ENCODE measurements around the gene HGD. TPM values are rescaled to one million over a fixed set of nuclear protein-coding genes. Genes with fewer than 3 reads are reported as not detected.

The HGD gene
- total and polyA plus RNA-seq, 4 donors, result 1.8 to 2.6 (median 2.3) TPM

DNA sequence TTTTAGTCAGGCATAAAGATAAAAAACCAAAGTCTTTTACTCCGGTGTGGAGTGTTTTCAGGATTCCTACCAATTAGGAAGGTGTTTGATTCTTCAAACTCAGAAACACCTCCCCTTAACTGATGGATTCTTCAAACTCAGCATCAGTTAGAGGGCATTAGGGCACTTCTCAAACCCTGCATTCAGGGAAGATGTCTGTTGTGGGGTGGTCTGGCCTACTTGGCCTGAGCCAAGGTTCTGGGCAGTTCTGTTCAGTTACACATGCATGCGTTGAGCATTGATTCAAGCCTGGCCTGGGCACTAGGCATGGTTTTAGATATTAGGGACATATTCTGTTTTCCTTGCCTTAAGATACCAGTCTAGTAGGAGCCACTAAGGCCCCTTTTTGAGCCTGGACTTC, 1.0 kb downstream of the HGD start:
- Histone ChIP-seq H3K4me1 (ENCODE audit: control insufficient read depth in 5 of 5, insufficient read depth in 5 of 5, low read length in 5 of 5) (peaks cover 0 to 7% (median 0%) of the 10 kb centered on the region in 5 donors), H3K9ac (ENCODE audit: insufficient read depth in 1 of 2, low read length in 2 of 2) (no peak overlapping the region), H3K9me3 (ENCODE audit: control insufficient read depth in 4 of 4, insufficient read depth in 3 of 4, low read length in 3 of 4) (no peaks in the 10 kb centered on the region), H3K27me3 (ENCODE audit: control insufficient read depth in 3 of 3, insufficient read depth in 3 of 3, low read length in 2 of 3) (no peaks in the 10 kb centered on the region), H3K4me3 (no peak overlapping the region), H3K27ac (ENCODE audit: low read depth in 1 of 2, low read length in 1 of 2) (no peak overlapping the region), H3K36me3 (ENCODE audit: control insufficient read depth in 4 of 4, insufficient read depth in 4 of 4, low read length in 4 of 4) (no peaks in the 10 kb centered on the region)
- ATAC-seq (ENCODE audit: insufficient read depth, low FRiP score), result no peak
- 47 to 94% methylated on average over 2 of the region's 2 CpGs for WGBS, 2 donors
- DNase-seq, result no peak
- TF ChIP-seq, protein P1, sequence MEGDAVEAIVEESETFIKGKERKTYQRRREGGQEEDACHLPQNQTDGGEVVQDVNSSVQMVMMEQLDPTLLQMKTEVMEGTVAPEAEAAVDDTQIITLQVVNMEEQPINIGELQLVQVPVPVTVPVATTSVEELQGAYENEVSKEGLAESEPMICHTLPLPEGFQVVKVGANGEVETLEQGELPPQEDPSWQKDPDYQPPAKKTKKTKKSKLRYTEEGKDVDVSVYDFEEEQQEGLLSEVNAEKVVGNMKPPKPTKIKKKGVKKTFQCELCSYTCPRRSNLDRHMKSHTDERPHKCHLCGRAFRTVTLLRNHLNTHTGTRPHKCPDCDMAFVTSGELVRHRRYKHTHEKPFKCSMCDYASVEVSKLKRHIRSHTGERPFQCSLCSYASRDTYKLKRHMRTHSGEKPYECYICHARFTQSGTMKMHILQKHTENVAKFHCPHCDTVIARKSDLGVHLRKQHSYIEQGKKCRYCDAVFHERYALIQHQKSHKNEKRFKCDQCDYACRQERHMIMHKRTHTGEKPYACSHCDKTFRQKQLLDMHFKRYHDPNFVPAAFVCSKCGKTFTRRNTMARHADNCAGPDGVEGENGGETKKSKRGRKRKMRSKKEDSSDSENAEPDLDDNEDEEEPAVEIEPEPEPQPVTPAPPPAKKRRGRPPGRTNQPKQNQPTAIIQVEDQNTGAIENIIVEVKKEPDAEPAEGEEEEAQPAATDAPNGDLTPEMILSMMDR (IDR thresholded peaks at IDR 0.05; ENCODE audit: control extremely low read depth, extremely low read depth), result no peak

- no peak overlapping the region for H3K9ac ChIP-seq (ENCODE audit: insufficient read depth in 1 of 2, low read length in 2 of 2)
- H3K27ac ChIP-seq (ENCODE audit: low read depth in 1 of 2, low read length in 1 of 2), result no peak overlapping the region
- H3K27me3 ChIP-seq (ENCODE audit: control insufficient read depth in 3 of 3, insufficient read depth in 3 of 3, low read length in 2 of 3), result no peaks in the 10 kb centered on the region
- H3K4me1 ChIP-seq (ENCODE audit: control insufficient read depth in 5 of 5, insufficient read depth in 5 of 5, low read length in 5 of 5), result peaks cover 0 to 7% (median 0%) of the 10 kb centered on the region in 5 donors
- no peaks in the 10 kb centered on the region for H3K9me3 ChIP-seq (ENCODE audit: control insufficient read depth in 4 of 4, insufficient read depth in 3 of 4, low read length in 3 of 4)
- 97 to 98% methylated on average over 3 of the region's 3 CpGs for WGBS, 2 donors
- ATAC-seq (ENCODE audit: insufficient read depth, low FRiP score) (no peak), DNase-seq (no peak)
- H3K36me3 ChIP-seq (ENCODE audit: control insufficient read depth in 4 of 4, insufficient read depth in 4 of 4, low read length in 4 of 4), result no peaks in the 10 kb centered on the region
- no peak overlapping the region for H3K4me3 ChIP-seq
- TF ChIP-seq, protein P1 (IDR thresholded peaks at IDR 0.05; ENCODE audit: control extremely low read depth, extremely low read depth), result no peak
Measured at GRCh38 chr3:120680193-120680894, 1.7 kb downstream of the HGD start.

- no peak for ATAC-seq (ENCODE audit: insufficient read depth, low FRiP score)
- TF ChIP-seq, protein P1 (IDR thresholded peaks at IDR 0.05; ENCODE audit: control extremely low read depth, extremely low read depth), result no peak
- no peak overlapping the region for H3K4me3 ChIP-seq
Measured at GRCh38 chr3:120678984-120679383, 3.1 kb downstream of the HGD start.

More at GRCh38 chr3:120678984-120679383, 3.1 kb downstream of the HGD start:
- H3K27ac ChIP-seq (ENCODE audit: low read depth in 1 of 2, low read length in 1 of 2), result no peak overlapping the region
- peaks cover 0 to 7% (median 0%) of the 10 kb centered on the region in 5 donors for H3K4me1 ChIP-seq (ENCODE audit: control insufficient read depth in 5 of 5, insufficient read depth in 5 of 5, low read length in 5 of 5)
- H3K9me3 ChIP-seq (ENCODE audit: control insufficient read depth in 4 of 4, insufficient read depth in 3 of 4, low read length in 3 of 4), result no peaks in the 10 kb centered on the region
- H3K27me3 ChIP-seq (ENCODE audit: control insufficient read depth in 3 of 3, insufficient read depth in 3 of 3, low read length in 2 of 3), result no peaks in the 10 kb centered on the region
- H3K9ac ChIP-seq (ENCODE audit: insufficient read depth in 1 of 2, low read length in 2 of 2), result no peak overlapping the region
- 49 to 63% methylated on average over 3 of the region's 3 CpGs for WGBS, 2 donors
- H3K36me3 ChIP-seq (ENCODE audit: control insufficient read depth in 4 of 4, insufficient read depth in 4 of 4, low read length in 4 of 4), result no peaks in the 10 kb centered on the region
- no peak for DNase-seq

All from lung (tissue), 12 donors.